SU-DHL-6 (cell line): ENCODE measurements around the gene GSK3B.
A peak's percentile ranks its signal among the peaks of the same experiment; 100 is the strongest.
"Not testable (repeated sequence)": the region's sequence is repeated elsewhere in the genome, so short reads cannot be mapped to it uniquely, and the experiment has no call there.

Source experiments
- H2AFZ ChIP-seq: fragments of 200-600 bp; sonication (generic); 2 replicates; pipeline ENCODE4 v1.6.1; 2014; ENCODE audit warnings: low read depth, mild to moderate bottlenecking, moderate library complexity, mixed read lengths, antibody characterized with exemption, low read length; ENCODE audit not compliant: severe bottlenecking
- H3F3A ChIP-seq: fragments of 200-600 bp; shearing (Covaris generic); 2 replicates; pipeline ENCODE4 v1.6.0; 2016; ENCODE audit warnings: antibody characterized with exemption, mild to moderate bottlenecking; ENCODE audit not compliant: insufficient read depth
- H3K27ac ChIP-seq: fragments of 200-600 bp; sonication (generic); 2 replicates; pipeline ENCODE4 v1.5.1; 2016; ENCODE audit warnings: low read depth, mild to moderate bottlenecking, low read length, moderate library complexity, mixed read lengths
- H3K27me3 ChIP-seq: fragments of 200-600 bp; sonication (generic), shearing (Covaris generic); 2 replicates; pipeline ENCODE4 v1.6.0; 2014; ENCODE audit warnings: mild to moderate bottlenecking, low read length
- H3K36me3 ChIP-seq: fragments of 200-600 bp; sonication (generic); 2 replicates; pipeline ENCODE4 v1.6.1; 2014; ENCODE audit warnings: mild to moderate bottlenecking, low read length, mixed read lengths
- H3K4me2 ChIP-seq: fragments of 300-600, 200-600 bp; shearing (Covaris generic), sonication (generic); 2 replicates; pipeline ENCODE4 v1.6.0; 2014; ENCODE audit warnings: low read length, low read depth, mild to moderate bottlenecking; ENCODE audit not compliant: poor library complexity, severe bottlenecking
- H3K4me3 ChIP-seq: fragments of 200-600 bp; sonication (generic); 2 replicates; pipeline ENCODE4 v1.5.1; 2014; ENCODE audit warnings: antibody characterized with exemption, low read length, mild to moderate bottlenecking, mixed read lengths; ENCODE audit not compliant: insufficient read depth, poor library complexity, severe bottlenecking
- H3K79me2 ChIP-seq: fragments of 200-600 bp; sonication (generic); 2 replicates; pipeline ENCODE4 v1.6.1; 2014; ENCODE audit warnings: mild to moderate bottlenecking, low read length, moderate library complexity; ENCODE audit not compliant: insufficient read depth
- H3K9ac ChIP-seq: fragments of 200-600 bp; sonication (generic); 2 replicates; pipeline ENCODE4 v1.7.0; 2014; ENCODE audit warnings: mild to moderate bottlenecking, low read length
- H3K9me2 ChIP-seq: fragments of 200-600 bp; sonication (generic); replicated peaks from 2 replicates; pipeline ENCODE4 v1.6.1; 2014; ENCODE audit warnings: low read length; ENCODE audit not compliant: insufficient read depth
- H3K9me3 ChIP-seq: fragments of 200-600 bp; sonication (generic); 2 replicates; pipeline ENCODE4 v1.6.1; 2014; ENCODE audit warnings: low read length, mixed read lengths; ENCODE audit not compliant: insufficient read depth
- H4K20me1 ChIP-seq: fragments of 200-600 bp; sonication (generic); 2 replicates; pipeline ENCODE4 v1.6.1; 2014; ENCODE audit warnings: low read depth, mild to moderate bottlenecking, antibody characterized with exemption, low read length, moderate library complexity, mixed read lengths
- EZH2phosphoT487 ChIP-seq: fragments of 200-600 bp; sonication (generic), shearing (Covaris generic); conservative IDR thresholded peaks from 2 replicates; pipeline ENCODE4 v1.6.1; 2018; ENCODE audit warnings: mild to moderate bottlenecking, antibody characterized with exemption, low read length, moderate library complexity, mixed read lengths
- TF ChIP-seq, protein P1 (sequence below): fragments of 200-600 bp; sonication (generic); IDR thresholded peaks from one replicate; pipeline ENCODE4 v1.5.1; 2017; ENCODE audit warnings: antibody characterized with exemption, mild to moderate bottlenecking, low read length, moderate library complexity; ENCODE audit not compliant: insufficient read depth, poor library complexity, severe bottlenecking

Gene GSK3B

DNA sequence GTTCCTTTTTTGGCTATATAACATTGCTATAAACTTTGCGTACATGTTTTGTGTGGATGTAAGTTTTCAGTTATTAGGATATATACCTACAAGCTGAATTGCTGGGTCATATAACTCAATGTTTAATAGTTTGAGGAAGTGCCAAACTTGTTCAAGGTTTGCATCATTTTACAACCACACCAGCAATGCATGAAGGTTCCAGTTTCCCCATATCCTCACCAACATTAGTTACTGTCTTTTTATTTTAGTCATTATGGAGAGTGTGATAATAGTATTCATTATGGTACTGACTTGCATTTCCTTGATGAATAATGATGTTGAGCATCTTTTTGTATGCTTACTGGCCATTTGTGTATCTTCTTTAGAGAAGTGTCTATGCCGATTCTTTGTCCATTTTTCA lies 200.1 kb downstream of the GSK3B start:
- H2AFZ ChIP-seq, result no peak overlapping the region
- H3K4me2 ChIP-seq, result no peak overlapping the region
- no peaks in the 10 kb centered on the region for H3K79me2 ChIP-seq
- H4K20me1 ChIP-seq, result no peaks in the 10 kb centered on the region
- no peak overlapping the region for H3K9ac ChIP-seq
- no peaks in the 10 kb centered on the region for H3K27me3 ChIP-seq
- peaks cover 12% of the 10 kb centered on the region for H3K36me3 ChIP-seq
- no peak overlapping the region for H3K4me3 ChIP-seq
- H3K27ac ChIP-seq, result no peak overlapping the region
- TF ChIP-seq, protein P1, sequence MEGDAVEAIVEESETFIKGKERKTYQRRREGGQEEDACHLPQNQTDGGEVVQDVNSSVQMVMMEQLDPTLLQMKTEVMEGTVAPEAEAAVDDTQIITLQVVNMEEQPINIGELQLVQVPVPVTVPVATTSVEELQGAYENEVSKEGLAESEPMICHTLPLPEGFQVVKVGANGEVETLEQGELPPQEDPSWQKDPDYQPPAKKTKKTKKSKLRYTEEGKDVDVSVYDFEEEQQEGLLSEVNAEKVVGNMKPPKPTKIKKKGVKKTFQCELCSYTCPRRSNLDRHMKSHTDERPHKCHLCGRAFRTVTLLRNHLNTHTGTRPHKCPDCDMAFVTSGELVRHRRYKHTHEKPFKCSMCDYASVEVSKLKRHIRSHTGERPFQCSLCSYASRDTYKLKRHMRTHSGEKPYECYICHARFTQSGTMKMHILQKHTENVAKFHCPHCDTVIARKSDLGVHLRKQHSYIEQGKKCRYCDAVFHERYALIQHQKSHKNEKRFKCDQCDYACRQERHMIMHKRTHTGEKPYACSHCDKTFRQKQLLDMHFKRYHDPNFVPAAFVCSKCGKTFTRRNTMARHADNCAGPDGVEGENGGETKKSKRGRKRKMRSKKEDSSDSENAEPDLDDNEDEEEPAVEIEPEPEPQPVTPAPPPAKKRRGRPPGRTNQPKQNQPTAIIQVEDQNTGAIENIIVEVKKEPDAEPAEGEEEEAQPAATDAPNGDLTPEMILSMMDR, result no peak
- TF ChIP-seq EZH2phosphoT487, result no peak
- H3K9me2 ChIP-seq, result no peaks in the 10 kb centered on the region
- H3F3A ChIP-seq, result peaks cover 13% of the 10 kb centered on the region; the same call in 1 of the 2 replicates
- H3K9me3 ChIP-seq, result 0 out of 2 replicates have a peak, but pooled peaks cover 1% of the 10 kb centered on the region

DNA sequence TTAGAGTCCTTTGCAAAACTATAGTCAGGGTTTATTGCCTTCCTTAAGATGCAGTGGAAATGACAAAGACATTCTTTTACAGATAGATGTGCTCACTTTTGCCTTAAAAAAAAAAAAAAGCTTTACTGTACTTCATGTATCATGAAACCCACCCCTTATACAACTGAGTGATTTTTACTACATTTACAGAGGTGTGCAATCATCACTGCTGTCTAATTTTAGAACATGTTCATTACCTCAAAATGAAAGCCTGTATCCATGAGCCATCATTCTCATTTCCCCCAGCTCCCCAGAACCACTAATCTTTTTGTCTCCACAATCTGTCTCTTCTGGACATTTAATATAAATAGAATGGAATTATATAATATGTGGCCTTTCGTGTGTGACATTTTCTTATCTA lies 200.5 kb downstream of the GSK3B start:
- TF ChIP-seq EZH2phosphoT487, result no peak
- TF ChIP-seq, protein P1, result no peak
- no peak overlapping the region for H2AFZ ChIP-seq
- H3K27ac ChIP-seq, result no peak overlapping the region
- no peaks in the 10 kb centered on the region for H3K9me2 ChIP-seq
- no peaks in the 10 kb centered on the region for H3K79me2 ChIP-seq
- 0 out of 2 replicates have a peak, but pooled peaks cover 6% of the 10 kb centered on the region for H3K9me3 ChIP-seq
- no peak overlapping the region for H3K9ac ChIP-seq
- H4K20me1 ChIP-seq, result no peaks in the 10 kb centered on the region
- no peak overlapping the region for H3K4me2 ChIP-seq
- no peak overlapping the region for H3K4me3 ChIP-seq
- peaks cover 13% of the 10 kb centered on the region; the same call in 1 of the 2 replicates for H3F3A ChIP-seq
- peaks cover 16% of the 10 kb centered on the region for H3K36me3 ChIP-seq
- H3K27me3 ChIP-seq, result no peaks in the 10 kb centered on the region

DNA sequence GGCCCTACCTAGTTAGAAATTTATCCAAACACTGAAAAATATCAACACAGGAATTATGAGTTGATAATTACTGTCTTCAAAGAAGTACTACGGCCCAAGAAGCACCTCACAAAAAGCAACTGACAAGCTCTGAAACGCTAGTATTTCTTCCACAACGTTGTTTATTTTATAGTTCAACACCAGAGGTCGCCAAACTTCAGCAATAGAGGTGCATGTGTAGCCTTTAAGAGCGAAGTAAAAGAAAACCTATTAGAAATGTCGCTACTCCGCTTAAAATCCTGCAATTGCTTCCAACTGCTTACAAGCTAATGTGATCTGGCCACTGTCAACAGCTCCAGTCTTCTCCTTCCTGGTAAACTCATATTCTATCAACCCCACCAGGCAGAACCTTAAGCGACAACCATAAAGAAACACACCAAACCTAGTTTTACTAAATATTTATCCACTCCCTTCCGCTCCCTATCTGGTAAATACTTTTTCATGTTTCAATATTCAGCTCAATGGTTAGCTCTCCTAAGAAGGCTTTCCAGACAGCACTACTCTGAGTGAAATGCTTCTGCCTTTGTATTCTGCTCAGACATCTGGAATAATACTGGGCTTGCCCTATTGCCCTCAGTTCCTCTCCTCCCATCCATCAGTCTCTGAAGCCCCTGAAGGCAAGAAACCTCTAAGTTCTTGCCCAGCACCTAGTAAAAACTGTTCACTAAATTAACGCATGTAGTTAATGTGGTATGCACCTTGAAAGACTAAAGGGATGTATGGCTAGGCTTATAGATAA lies 202.1 kb downstream of the GSK3B start:
- H3K27ac ChIP-seq, result no peak overlapping the region
- H3F3A ChIP-seq, result peaks cover 13% of the 10 kb centered on the region; the same call in 1 of the 2 replicates
- no peak overlapping the region for H3K4me3 ChIP-seq
- H3K79me2 ChIP-seq, result no peaks in the 10 kb centered on the region
- no peaks in the 10 kb centered on the region for H4K20me1 ChIP-seq
- no peaks in the 10 kb centered on the region for H3K27me3 ChIP-seq
- H3K9me2 ChIP-seq, result no peaks in the 10 kb centered on the region
- H2AFZ ChIP-seq, result no peak overlapping the region
- H3K9me3 ChIP-seq, result 0 out of 2 replicates have a peak, but pooled peaks cover 6% of the 10 kb centered on the region
- TF ChIP-seq, protein P1, result peak; percentile 57
- TF ChIP-seq EZH2phosphoT487, result no peak
- H3K4me2 ChIP-seq, result no peak overlapping the region
- peaks cover 16% of the 10 kb centered on the region for H3K36me3 ChIP-seq
- no peak overlapping the region for H3K9ac ChIP-seq

DNA sequence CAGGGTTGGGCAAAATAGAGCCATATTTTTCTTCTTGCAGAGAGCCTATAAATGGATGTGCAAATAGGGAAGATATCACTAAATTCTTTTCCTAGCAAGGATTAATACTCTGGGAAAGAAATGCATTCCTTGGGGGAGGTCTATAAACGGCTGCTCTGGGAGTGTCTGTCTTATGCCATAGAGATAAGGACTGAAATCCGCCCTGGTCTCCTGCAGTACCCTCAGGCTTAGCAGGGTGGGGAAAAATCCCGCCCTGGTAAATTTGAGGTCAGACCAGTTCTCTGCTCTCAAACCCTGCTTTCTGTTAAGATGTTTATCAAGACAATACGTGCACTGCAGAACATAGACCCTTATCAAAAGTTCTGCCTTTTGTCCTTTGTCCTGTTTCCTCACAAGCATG lies 205.6 kb downstream of the GSK3B start:
- not testable (repeated sequence) for H3K27ac ChIP-seq, H3F3A ChIP-seq, H3K4me3 ChIP-seq, H2AFZ ChIP-seq, H3K9me2 ChIP-seq, H3K4me2 ChIP-seq, H3K9me3 ChIP-seq, H3K9ac ChIP-seq, H4K20me1 ChIP-seq, H3K79me2 ChIP-seq, H3K27me3 ChIP-seq
- H3K36me3 ChIP-seq, result peaks cover 19% of the 10 kb centered on the region
